ENCODE results near the gene CACNA1H. TPM values are rescaled to one million over a fixed set of nuclear protein-coding genes. Genes with fewer than 3 reads are reported as not detected.
"Not testable (repeated sequence)": the region's sequence is repeated elsewhere in the genome, so short reads cannot be mapped to it uniquely, and the experiment has no call there.

CACNA1H gene
- total RNA-seq, 1 donor from 2014 or later = 26.1 TPM

GRCh38 chr16:1230471-1231212 is 77.7 kb downstream of the CACNA1H start:
- not testable (repeated sequence) for H3K9ac ChIP-seq (ENCODE audit: low read depth in 1 of 3, low read length in 3 of 3); H3K27me3 ChIP-seq (ENCODE audit: control insufficient read depth in 3 of 3, insufficient read depth in 3 of 3, low read length in 3 of 3); H3K27ac ChIP-seq (ENCODE audit: low read depth, low read length); H3K9me3 ChIP-seq (ENCODE audit: control insufficient read depth in 3 of 3, low read length in 3 of 3); H3K36me3 ChIP-seq (ENCODE audit: control insufficient read depth in 3 of 3, insufficient read depth in 3 of 3, low read length in 3 of 3); H3K4me3 ChIP-seq (ENCODE audit: low read length in 3 of 3); H3K4me1 ChIP-seq (ENCODE audit: control insufficient read depth in 3 of 3, insufficient read depth in 3 of 3, low read length in 3 of 3)

GRCh38 chr16:1231301-1231700 is 78.4 kb downstream of the CACNA1H start:
- not testable (repeated sequence) for H3K4me3 ChIP-seq (ENCODE audit: low read length in 3 of 3); H3K9ac ChIP-seq (ENCODE audit: low read depth in 1 of 3, low read length in 3 of 3); H3K36me3 ChIP-seq (ENCODE audit: control insufficient read depth in 3 of 3, insufficient read depth in 3 of 3, low read length in 3 of 3); H3K9me3 ChIP-seq (ENCODE audit: control insufficient read depth in 3 of 3, low read length in 3 of 3); H3K27me3 ChIP-seq (ENCODE audit: control insufficient read depth in 3 of 3, insufficient read depth in 3 of 3, low read length in 3 of 3); H3K4me1 ChIP-seq (ENCODE audit: control insufficient read depth in 3 of 3, insufficient read depth in 3 of 3, low read length in 3 of 3); H3K27ac ChIP-seq (ENCODE audit: low read depth, low read length)

GRCh38 chr16:1232049-1232748 is 79.3 kb downstream of the CACNA1H start:
- not testable (repeated sequence) for H3K9me3 ChIP-seq (ENCODE audit: control insufficient read depth in 3 of 3, low read length in 3 of 3); H3K27me3 ChIP-seq (ENCODE audit: control insufficient read depth in 3 of 3, insufficient read depth in 3 of 3, low read length in 3 of 3); H3K36me3 ChIP-seq (ENCODE audit: control insufficient read depth in 3 of 3, insufficient read depth in 3 of 3, low read length in 3 of 3)

GRCh38 chr16:1236659-1237058 is 83.8 kb downstream of the CACNA1H start:
- not testable (repeated sequence) for H3K9me3 ChIP-seq (ENCODE audit: control insufficient read depth in 3 of 3, low read length in 3 of 3); H3K4me1 ChIP-seq (ENCODE audit: control insufficient read depth in 3 of 3, insufficient read depth in 3 of 3, low read length in 3 of 3); H3K9ac ChIP-seq (ENCODE audit: low read depth in 1 of 3, low read length in 3 of 3); H3K27ac ChIP-seq (ENCODE audit: low read depth, low read length); H3K36me3 ChIP-seq (ENCODE audit: control insufficient read depth in 3 of 3, insufficient read depth in 3 of 3, low read length in 3 of 3); H3K4me3 ChIP-seq (ENCODE audit: low read length in 3 of 3); H3K27me3 ChIP-seq (ENCODE audit: control insufficient read depth in 3 of 3, insufficient read depth in 3 of 3, low read length in 3 of 3)

More at GRCh38 chr16:1232049-1232748, 79.3 kb downstream of the CACNA1H start:
- not testable (repeated sequence) for H3K4me1 ChIP-seq (ENCODE audit: control insufficient read depth in 3 of 3, insufficient read depth in 3 of 3, low read length in 3 of 3); H3K4me3 ChIP-seq (ENCODE audit: low read length in 3 of 3); H3K27ac ChIP-seq (ENCODE audit: low read depth, low read length); H3K9ac ChIP-seq (ENCODE audit: low read depth in 1 of 3, low read length in 3 of 3)

- no peak overlapping the region for H3K27ac ChIP-seq (ENCODE audit: low read depth, low read length)
- no peaks in the 10 kb centered on the region for H3K4me1 ChIP-seq (ENCODE audit: control insufficient read depth in 3 of 3, insufficient read depth in 3 of 3, low read length in 3 of 3)
- H3K27me3 ChIP-seq (ENCODE audit: control insufficient read depth in 3 of 3, insufficient read depth in 3 of 3, low read length in 3 of 3) = peaks cover 5 to 7% (median 7%) of the 10 kb centered on the region in 3 donors
- no peak overlapping the region for H3K9ac ChIP-seq (ENCODE audit: low read depth in 1 of 3, low read length in 3 of 3)
- no peaks in the 10 kb centered on the region for H3K9me3 ChIP-seq (ENCODE audit: control insufficient read depth in 3 of 3, low read length in 3 of 3)
- H3K36me3 ChIP-seq (ENCODE audit: control insufficient read depth in 3 of 3, insufficient read depth in 3 of 3, low read length in 3 of 3) = no peaks in the 10 kb centered on the region
- H3K4me3 ChIP-seq (ENCODE audit: low read length in 3 of 3) = no peak overlapping the region
These were observed 85.1 kb downstream of the CACNA1H start for GRCh38 chr16:1237990-1238389.

- not testable (repeated sequence) for H3K4me3 ChIP-seq (ENCODE audit: low read length in 3 of 3); H3K36me3 ChIP-seq (ENCODE audit: control insufficient read depth in 3 of 3, insufficient read depth in 3 of 3, low read length in 3 of 3); H3K9ac ChIP-seq (ENCODE audit: low read depth in 1 of 3, low read length in 3 of 3); H3K9me3 ChIP-seq (ENCODE audit: control insufficient read depth in 3 of 3, low read length in 3 of 3); H3K4me1 ChIP-seq (ENCODE audit: control insufficient read depth in 3 of 3, insufficient read depth in 3 of 3, low read length in 3 of 3); H3K27ac ChIP-seq (ENCODE audit: low read depth, low read length); H3K27me3 ChIP-seq (ENCODE audit: control insufficient read depth in 3 of 3, insufficient read depth in 3 of 3, low read length in 3 of 3)
These were observed 86.0 kb downstream of the CACNA1H start for GRCh38 chr16:1238909-1239308.

GRCh38 chr16:1239575-1239974 is 86.7 kb downstream of the CACNA1H start:
- H3K36me3 ChIP-seq (ENCODE audit: control insufficient read depth in 3 of 3, insufficient read depth in 3 of 3, low read length in 3 of 3); H3K27ac ChIP-seq (ENCODE audit: low read depth, low read length); H3K4me3 ChIP-seq (ENCODE audit: low read length in 3 of 3); H3K9ac ChIP-seq (ENCODE audit: low read depth in 1 of 3, low read length in 3 of 3); H3K4me1 ChIP-seq (ENCODE audit: control insufficient read depth in 3 of 3, insufficient read depth in 3 of 3, low read length in 3 of 3); H3K9me3 ChIP-seq (ENCODE audit: control insufficient read depth in 3 of 3, low read length in 3 of 3): not testable (repeated sequence)
- H3K27me3 ChIP-seq (ENCODE audit: control insufficient read depth in 3 of 3, insufficient read depth in 3 of 3, low read length in 3 of 3) = peaks cover 5 to 11% (median 7%) of the 10 kb centered on the region in 3 donors

GRCh38 chr16:1240436-1240835 is 87.5 kb downstream of the CACNA1H start, which contains the start of gene TPSAB1:
TSS of gene TPSAB1 (plus strand) at chr16:1240705. CDS start at chr16:1240939, 234 bp downstream.
- not testable (repeated sequence) for H3K4me1 ChIP-seq (ENCODE audit: control insufficient read depth in 3 of 3, insufficient read depth in 3 of 3, low read length in 3 of 3); H3K36me3 ChIP-seq (ENCODE audit: control insufficient read depth in 3 of 3, insufficient read depth in 3 of 3, low read length in 3 of 3); H3K9ac ChIP-seq (ENCODE audit: low read depth in 1 of 3, low read length in 3 of 3); H3K9me3 ChIP-seq (ENCODE audit: control insufficient read depth in 3 of 3, low read length in 3 of 3); H3K27ac ChIP-seq (ENCODE audit: low read depth, low read length); H3K4me3 ChIP-seq (ENCODE audit: low read length in 3 of 3)
- peaks cover 9 to 15% (median 14%) of the 10 kb centered on the region in 3 donors for H3K27me3 ChIP-seq (ENCODE audit: control insufficient read depth in 3 of 3, insufficient read depth in 3 of 3, low read length in 3 of 3)

- peaks cover 12 to 20% (median 17%) of the 10 kb centered on the region in 3 donors for H3K27me3 ChIP-seq (ENCODE audit: control insufficient read depth in 3 of 3, insufficient read depth in 3 of 3, low read length in 3 of 3)
- not testable (repeated sequence) for H3K36me3 ChIP-seq (ENCODE audit: control insufficient read depth in 3 of 3, insufficient read depth in 3 of 3, low read length in 3 of 3); H3K9me3 ChIP-seq (ENCODE audit: control insufficient read depth in 3 of 3, low read length in 3 of 3)
These were observed 88.2 kb downstream of the CACNA1H start for GRCh38 chr16:1241081-1241480.

GRCh38 chr16:1243363-1243762 is 90.5 kb downstream of the CACNA1H start:
- not testable (repeated sequence) for H3K9ac ChIP-seq (ENCODE audit: low read depth in 1 of 3, low read length in 3 of 3); H3K36me3 ChIP-seq (ENCODE audit: control insufficient read depth in 3 of 3, insufficient read depth in 3 of 3, low read length in 3 of 3); H3K27ac ChIP-seq (ENCODE audit: low read depth, low read length); H3K4me1 ChIP-seq (ENCODE audit: control insufficient read depth in 3 of 3, insufficient read depth in 3 of 3, low read length in 3 of 3); H3K4me3 ChIP-seq (ENCODE audit: low read length in 3 of 3); H3K9me3 ChIP-seq (ENCODE audit: control insufficient read depth in 3 of 3, low read length in 3 of 3)
- H3K27me3 ChIP-seq (ENCODE audit: control insufficient read depth in 3 of 3, insufficient read depth in 3 of 3, low read length in 3 of 3) = peaks cover 18 to 31% (median 24%) of the 10 kb centered on the region in 3 donors

More at GRCh38 chr16:1241081-1241480, 88.2 kb downstream of the CACNA1H start:
- H3K27ac ChIP-seq (ENCODE audit: low read depth, low read length); H3K4me3 ChIP-seq (ENCODE audit: low read length in 3 of 3); H3K9ac ChIP-seq (ENCODE audit: low read depth in 1 of 3, low read length in 3 of 3); H3K4me1 ChIP-seq (ENCODE audit: control insufficient read depth in 3 of 3, insufficient read depth in 3 of 3, low read length in 3 of 3): not testable (repeated sequence)

Measured in skeletal muscle tissue (tissue), 4 donors.